Stimulated activated CD4-positive, alpha-beta T cell treated with anti-CD3 and anti-CD28 coated beads, Interleukin-2, amount 100 ng/mL, for 24 hours (primary cell): ENCODE data around the gene RNLS.
"Not testable (repeated sequence)": the region's sequence is repeated elsewhere in the genome, so short reads cannot be mapped to it uniquely, and the experiment has no call there.

Experiments
- DNase-seq, 2 donors: peaks; one replicate each; pipeline ENCODE4 v3.0.0-alpha.2; 2020

Gene RNLS

GRCh38 chr10:88521791-88522190 lies 61.3 kb downstream of the RNLS start:
- DNase-seq, result no peak

GRCh38 chr10:88515235-88515634 lies 67.9 kb downstream of the RNLS start:
- DNase-seq, result no peak

GRCh38 chr10:88512599-88512998 lies 70.5 kb downstream of the RNLS start:
- DNase-seq, result no peak

DNA sequence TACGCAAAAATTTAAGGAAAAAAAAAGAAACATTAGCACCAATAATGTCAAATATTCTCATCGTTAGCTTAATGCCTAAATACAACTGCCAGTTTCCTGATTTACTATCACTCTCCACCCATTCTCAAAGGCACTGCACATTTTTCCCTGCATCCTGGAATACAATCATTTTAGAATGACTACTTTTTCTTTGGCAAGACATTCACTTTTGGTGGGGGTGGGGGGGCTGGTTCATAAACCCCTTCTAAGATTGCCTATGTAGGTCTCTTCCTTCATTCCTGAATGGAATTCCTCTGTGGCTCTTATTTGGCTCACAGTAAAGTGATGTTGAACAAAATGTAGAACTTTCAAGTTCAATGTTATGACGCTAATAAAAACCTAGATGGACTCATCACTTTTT lies 74.3 kb downstream of the RNLS start:
- DNase-seq, result no peak

GRCh38 chr10:88507826-88508453 lies 75.2 kb downstream of the RNLS start:
- no peak for DNase-seq

GRCh38 chr10:88507404-88507803 lies 75.7 kb downstream of the RNLS start:
- DNase-seq, result no peak

- no peak for DNase-seq
These were observed 77.4 kb downstream of the RNLS start for GRCh38 chr10:88505680-88506215.

GRCh38 chr10:88505265-88505664 lies 77.9 kb downstream of the RNLS start:
- no peak for DNase-seq

- DNase-seq, result no peak
These were observed 82.5 kb downstream of the RNLS start for GRCh38 chr10:88500656-88501055.

DNA sequence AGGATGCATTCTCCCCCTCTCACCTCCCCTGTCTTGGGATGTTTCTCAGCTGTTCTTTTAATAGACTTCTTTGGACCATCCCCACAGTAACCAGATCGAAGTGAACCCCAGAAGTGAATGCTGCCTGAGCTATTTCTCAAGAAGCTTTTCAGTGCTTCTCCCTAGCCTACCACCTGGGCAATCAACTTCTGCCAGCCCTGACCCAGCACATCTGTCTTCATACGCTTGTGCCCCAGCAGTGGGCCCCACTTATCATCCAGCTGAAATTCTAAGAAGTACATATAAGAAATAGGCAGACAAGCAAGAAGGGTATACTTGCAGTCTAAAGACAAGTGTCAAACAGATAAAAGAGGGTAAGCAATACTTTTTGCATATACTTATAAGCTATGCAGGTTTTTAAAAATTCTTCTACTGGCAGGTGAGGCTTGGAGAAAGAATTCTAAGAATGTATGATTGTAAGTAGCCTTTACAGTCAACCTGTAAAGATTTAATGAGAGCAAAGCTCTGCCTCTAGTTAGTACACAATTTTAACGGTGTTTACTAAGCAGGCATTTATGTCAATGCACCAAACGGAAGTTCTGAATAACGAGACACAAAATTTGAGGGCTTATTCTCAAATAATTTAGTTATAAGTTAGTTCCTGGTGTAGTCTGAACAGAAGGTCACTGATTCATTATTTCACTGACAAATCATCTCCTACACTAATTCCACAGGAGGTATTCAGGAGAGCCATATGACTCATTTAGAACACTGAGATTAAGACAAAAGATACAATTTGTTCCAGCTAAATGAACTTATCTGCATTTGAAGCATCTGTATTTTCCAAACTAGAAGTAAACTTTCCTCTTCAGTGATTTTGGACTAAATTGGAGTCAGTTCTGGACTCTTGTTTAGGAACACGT lies 83.3 kb downstream of the RNLS start:
- no peak for DNase-seq

DNA sequence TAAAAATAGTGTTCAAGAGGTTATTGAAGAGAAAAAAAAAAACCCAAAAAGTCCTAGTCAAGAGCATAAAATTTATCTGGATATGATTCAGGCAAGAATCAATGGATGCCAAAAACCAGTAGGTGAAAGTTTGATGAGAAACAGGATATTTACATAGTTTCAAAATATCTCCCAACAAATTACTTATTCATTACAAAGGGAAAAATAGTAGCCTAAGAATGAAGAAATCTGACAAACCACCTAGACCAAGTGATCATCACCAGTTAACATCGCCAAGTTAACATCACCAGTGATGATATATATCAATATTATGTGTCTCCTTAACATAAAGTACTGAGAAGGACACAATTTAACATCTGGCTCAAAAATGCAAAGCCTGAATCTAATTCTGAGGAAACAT lies 85.2 kb downstream of the RNLS start:
- DNase-seq, result no peak

- DNase-seq, result no peak
These were observed 88.6 kb downstream of the RNLS start for GRCh38 chr10:88494537-88494936.

DNA sequence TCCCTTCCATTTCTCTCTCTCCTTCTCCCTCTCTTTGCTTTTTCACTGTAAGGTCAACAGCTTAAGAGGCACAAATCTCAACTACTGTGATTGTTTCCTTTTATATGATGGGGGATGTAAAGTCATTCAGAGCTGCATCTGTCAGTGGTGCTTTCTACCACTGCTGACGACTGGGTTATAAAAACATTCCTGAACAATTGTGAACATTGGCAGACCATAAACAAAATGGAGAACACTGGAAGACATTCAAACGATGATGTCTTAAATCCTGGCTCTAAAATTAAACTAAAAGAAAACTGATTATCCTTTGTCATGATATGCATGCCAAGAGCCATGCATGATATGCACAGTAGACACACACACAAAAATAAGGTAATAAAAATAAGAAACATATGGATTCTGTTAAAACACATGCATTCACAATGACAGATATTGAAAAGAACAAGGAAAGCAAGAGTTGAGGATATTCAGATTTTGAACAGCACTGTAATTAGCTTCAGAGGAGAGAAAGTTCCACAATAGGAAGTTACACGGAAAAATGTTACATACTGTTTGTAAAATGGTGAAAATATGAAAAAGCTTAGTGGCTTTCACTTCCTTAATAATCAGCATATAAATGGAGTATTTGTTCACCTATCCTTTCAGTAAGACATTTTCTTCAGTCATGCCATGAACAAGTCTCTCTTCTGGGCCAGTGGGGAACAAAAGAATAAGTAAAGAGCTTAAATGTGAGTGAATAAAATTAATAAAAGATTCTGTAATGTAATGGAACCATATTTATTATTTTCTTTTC lies 89.2 kb downstream of the RNLS start:
- no peak for DNase-seq

- no peak for DNase-seq
These were observed 91.8 kb downstream of the RNLS start for GRCh38 chr10:88491314-88491713.

DNA sequence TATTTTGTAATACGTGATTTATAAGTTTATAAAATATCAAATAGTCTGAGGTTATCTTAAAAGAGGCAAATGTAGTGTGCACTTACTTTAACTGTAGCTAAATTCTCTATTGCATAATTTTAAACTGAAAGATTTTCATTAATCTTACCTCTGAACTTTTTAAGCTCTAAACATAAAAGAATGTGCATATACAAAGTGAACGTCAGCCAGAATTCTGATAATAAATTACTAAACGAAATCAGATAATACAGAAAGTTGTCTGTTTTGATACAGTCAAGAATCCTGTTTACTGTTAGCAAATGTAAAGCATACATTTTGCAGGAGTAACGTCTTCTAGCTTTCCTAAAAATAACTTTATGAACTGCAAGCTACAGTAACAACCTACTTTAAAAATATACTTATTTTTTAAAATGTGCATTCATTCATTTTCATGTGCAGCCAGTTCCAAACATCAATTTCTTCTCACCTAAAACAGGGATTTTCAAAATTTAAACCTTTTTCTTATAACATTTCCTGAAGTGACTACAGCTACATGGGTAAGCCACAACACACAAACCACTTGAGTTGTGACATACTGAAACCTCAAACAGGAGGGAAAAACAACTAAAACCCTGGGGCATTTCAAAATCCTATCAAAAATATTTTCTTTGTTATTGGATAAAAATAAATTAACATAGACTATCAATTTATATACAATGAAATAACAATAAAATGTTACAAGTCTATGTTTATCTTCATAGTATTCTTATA lies 92.7 kb downstream of the RNLS start:
- no peak for DNase-seq

DNA sequence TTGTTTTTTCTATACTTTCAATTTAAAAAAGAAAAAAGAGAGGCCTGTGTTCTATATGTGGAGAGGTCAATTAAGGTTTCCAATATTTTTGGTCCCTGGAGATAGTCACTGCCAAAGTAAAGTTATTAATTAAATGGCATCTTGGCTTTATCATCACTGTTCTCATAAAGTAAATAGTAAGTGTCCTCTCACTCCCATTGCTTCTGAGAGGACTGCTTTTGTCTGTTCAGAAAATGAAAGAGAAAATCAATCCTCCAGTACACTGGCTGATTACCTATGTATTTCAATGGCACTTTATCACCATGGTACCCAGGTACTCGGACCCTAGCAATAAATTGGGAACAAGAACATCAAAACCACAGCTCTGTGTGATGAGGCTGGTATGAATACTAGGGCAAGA lies 94.0 kb downstream of the RNLS start:
- DNase-seq, result no peak

DNA sequence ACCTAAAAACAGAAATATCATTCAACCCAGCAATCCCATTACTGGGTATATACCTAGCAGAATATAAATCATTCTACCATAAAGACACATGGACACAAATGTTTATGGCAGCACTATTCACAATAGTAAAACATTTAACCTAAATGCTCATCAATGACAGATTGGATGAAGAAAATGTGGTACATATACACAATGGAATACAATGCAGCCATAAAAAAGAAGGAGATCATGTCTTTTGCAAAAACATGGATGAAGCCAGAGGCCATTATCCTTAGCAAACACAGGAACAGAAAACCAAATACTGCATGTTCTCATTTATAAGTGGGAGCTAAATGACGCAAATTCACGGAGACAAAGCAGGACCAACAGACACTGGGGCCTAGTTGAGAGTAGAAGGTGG lies 96.3 kb downstream of the RNLS start:
- DNase-seq, result not testable (repeated sequence)

GRCh38 chr10:88482220-88482619 lies 100.9 kb downstream of the RNLS start:
- no peak for DNase-seq

DNA sequence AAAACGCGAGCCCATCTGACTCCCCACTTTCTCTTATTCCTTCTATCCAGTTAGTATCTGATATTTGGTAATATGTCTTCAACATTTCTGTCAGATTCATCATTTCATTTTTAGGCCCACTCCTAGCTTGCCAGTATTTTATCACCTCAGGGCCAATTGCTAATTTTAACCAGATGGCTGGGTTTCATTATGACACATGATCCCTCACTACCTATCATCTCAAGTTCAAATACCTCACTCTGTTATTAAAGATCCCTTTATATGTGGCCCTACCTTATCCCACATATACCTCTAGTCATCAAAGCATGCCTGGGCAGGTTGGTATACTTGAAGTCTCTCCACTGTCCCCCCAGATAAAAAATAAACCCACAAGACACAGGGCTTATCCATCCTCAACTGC lies 104.9 kb downstream of the RNLS start:
- no peak for DNase-seq

- no peak for DNase-seq
These were observed 105.6 kb downstream of the RNLS start for GRCh38 chr10:88477343-88478085.

DNA sequence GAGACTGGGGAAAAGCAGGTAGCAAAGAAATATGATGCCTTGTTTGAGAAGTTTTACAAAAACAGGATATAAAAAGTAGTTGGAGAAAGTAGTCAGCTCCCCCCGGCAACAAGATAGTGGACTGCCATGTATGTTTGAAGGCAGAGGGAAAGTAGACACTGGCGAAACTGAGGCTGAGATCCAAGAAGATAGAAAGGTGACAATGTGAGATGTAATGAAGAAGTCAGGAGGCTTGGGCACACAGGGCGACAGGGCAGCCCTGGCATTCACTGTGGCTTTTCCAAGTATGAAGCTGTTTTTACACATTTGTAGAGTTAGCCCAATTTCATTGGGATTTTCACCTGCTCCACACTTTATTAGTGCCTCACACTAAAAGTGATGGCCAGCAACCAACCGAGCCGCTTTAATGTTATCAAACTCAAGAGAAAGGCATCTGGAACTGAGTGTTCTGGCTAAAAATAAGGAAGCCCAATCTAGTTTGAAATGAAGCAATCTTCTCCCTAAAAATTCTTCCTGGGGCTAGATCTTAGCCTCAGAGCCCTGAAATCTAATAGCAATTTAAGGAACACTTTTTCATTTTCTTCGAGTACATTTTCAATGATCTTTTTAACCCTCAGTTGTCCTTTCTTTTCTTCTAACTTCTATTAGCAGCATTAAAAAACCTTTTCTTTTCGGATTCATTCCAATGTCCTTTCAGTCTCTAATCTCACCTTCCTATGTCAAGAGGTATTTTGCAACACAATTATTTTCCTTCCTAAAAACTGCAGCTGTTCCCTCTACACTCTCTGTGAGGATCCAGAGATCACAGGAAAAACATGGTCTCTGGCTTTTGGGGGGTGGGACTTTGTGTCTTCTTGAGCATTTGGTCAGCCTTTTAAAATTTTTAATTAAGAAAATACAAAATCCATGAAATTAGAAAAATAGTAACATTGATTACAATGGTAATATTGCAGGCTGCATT lies 108.0 kb downstream of the RNLS start:
- no peak for DNase-seq
